WTC11 (cell line): ENCODE data around the gene VMAC. TPM values are rescaled to one million over a fixed set of nuclear protein-coding genes. Genes with fewer than 3 reads are reported as not detected.

Source experiments
- ATAC-seq: fragments of 200-7000 bp; cut with Tn5 transposase; 2 replicates; pipeline ENCODE4 v1.10.0; 2021; ENCODE audit warnings: mild to moderate bottlenecking, moderate library complexity
- CTCF ChIA-PET: fragments of 300-600 bp; sonication (Branson Sonifier 250); formaldehyde crosslinking; loops from one replicate; lab custom pipeline; 2021; ENCODE audit warnings: antibody characterized with exemption; lab: Charles Lee
- POLR2A ChIA-PET: fragments of 350-600 bp; sonication (Branson Sonifier 250); formaldehyde crosslinking; loops from one replicate; lab custom pipeline; 2021; ENCODE audit warnings: antibody characterized with exemption; lab: Charles Lee
- DNase-seq: peaks from one replicate; pipeline ENCODE4 v3.0.0; 2021; ENCODE audit warnings: low spot score
- H3K27ac Mint-ChIP-seq: 2 replicates; pipeline ENCODE4 v1.8.0; 2021; ENCODE audit warnings: mixed read lengths
- H3K27me3 Mint-ChIP-seq: 2 replicates; pipeline ENCODE4 v1.8.0; 2021; ENCODE audit warnings: low read depth, mild to moderate bottlenecking, moderate library complexity, mixed read lengths
- H3K36me3 Mint-ChIP-seq: 2 replicates; pipeline ENCODE4 v1.8.0; 2021; ENCODE audit warnings: mixed read lengths
- H3K4me1 Mint-ChIP-seq: 2 replicates; pipeline ENCODE4 v1.8.0; 2022; ENCODE audit warnings: mixed read lengths
- H3K4me3 Mint-ChIP-seq: 2 replicates; pipeline ENCODE4 v1.8.0; 2021; ENCODE audit warnings: mild to moderate bottlenecking, moderate library complexity, mixed read lengths
- H3K9me3 Mint-ChIP-seq: 2 replicates; pipeline ENCODE4 v1.8.0; 2021; ENCODE audit warnings: mixed read lengths
- CBFB ChIP-seq: sonication (generic); formaldehyde crosslinking; IDR thresholded peaks from 2 replicates; pipeline ENCODE4 v1.8.1; 2022; ENCODE audit warnings: mild to moderate bottlenecking, low read depth, missing genetic modification reagents
- GRHL2 ChIP-seq: fragments of 250-450 bp; sonication (Bioruptor Pico); IDR thresholded peaks from 2 replicates; pipeline ENCODE4 v1.8.0; 2022; ENCODE audit warnings: mild to moderate bottlenecking, moderate library complexity; ENCODE audit not compliant: insufficient replicate concordance, severe bottlenecking
- NR3C1 ChIP-seq: sonication (generic); formaldehyde crosslinking; conservative IDR thresholded peaks from 2 replicates; pipeline ENCODE4 v1.8.1; 2023; ENCODE audit warnings: low read depth, mild to moderate bottlenecking, missing genetic modification reagents
- ZBTB21 ChIP-seq: sonication (generic); formaldehyde crosslinking; IDR thresholded peaks from 2 replicates; pipeline ENCODE4 v1.8.1; 2023; ENCODE audit warnings: mild to moderate bottlenecking, missing genetic modification reagents, borderline replicate concordance
- ZNF263 ChIP-seq: sonication (generic); formaldehyde crosslinking; IDR thresholded peaks from 2 replicates; pipeline ENCODE4 v1.8.1; 2022; ENCODE audit warnings: low read depth, mild to moderate bottlenecking, moderate library complexity, missing genetic modification reagents
- ZNF423 ChIP-seq: fragments of 250-450 bp; sonication (Bioruptor Pico); IDR thresholded peaks from 2 replicates; pipeline ENCODE4 v2.1.2; 2022; ENCODE audit warnings: mild to moderate bottlenecking, moderate library complexity
- total RNA-seq: library from RNA; stranded (reverse); gene quantifications from 3 replicates; pipeline ENCODE4 v1.2.3, GENCODE V29; 2021
- TF ChIP-seq, protein P1 (sequence below): sonication (generic); formaldehyde crosslinking; IDR thresholded peaks from 2 replicates; pipeline ENCODE4 v1.8.0; 2023; ENCODE audit warnings: missing genetic modification reagents, mild to moderate bottlenecking, borderline replicate concordance
- TF ChIP-seq, protein P2 (sequence below): sonication (generic); formaldehyde crosslinking; IDR thresholded peaks from 2 replicates; pipeline ENCODE4 v1.8.0; 2022; ENCODE audit warnings: mild to moderate bottlenecking, missing genetic modification reagents
- TF ChIP-seq, protein P3 (sequence below): sonication (generic); formaldehyde crosslinking; IDR thresholded peaks from 2 replicates; pipeline ENCODE4 v1.8.1; 2023; ENCODE audit warnings: mild to moderate bottlenecking, missing genetic modification reagents, borderline replicate concordance
- TF ChIP-seq, protein P4 (sequence below): sonication (generic); formaldehyde crosslinking; IDR thresholded peaks from 2 replicates; pipeline ENCODE4 v1.8.0; 2022; ENCODE audit warnings: missing genetic modification reagents

VMAC gene
- total RNA-seq, 1 experiment from 2014 or later, result 2.5 TPM

DNA sequence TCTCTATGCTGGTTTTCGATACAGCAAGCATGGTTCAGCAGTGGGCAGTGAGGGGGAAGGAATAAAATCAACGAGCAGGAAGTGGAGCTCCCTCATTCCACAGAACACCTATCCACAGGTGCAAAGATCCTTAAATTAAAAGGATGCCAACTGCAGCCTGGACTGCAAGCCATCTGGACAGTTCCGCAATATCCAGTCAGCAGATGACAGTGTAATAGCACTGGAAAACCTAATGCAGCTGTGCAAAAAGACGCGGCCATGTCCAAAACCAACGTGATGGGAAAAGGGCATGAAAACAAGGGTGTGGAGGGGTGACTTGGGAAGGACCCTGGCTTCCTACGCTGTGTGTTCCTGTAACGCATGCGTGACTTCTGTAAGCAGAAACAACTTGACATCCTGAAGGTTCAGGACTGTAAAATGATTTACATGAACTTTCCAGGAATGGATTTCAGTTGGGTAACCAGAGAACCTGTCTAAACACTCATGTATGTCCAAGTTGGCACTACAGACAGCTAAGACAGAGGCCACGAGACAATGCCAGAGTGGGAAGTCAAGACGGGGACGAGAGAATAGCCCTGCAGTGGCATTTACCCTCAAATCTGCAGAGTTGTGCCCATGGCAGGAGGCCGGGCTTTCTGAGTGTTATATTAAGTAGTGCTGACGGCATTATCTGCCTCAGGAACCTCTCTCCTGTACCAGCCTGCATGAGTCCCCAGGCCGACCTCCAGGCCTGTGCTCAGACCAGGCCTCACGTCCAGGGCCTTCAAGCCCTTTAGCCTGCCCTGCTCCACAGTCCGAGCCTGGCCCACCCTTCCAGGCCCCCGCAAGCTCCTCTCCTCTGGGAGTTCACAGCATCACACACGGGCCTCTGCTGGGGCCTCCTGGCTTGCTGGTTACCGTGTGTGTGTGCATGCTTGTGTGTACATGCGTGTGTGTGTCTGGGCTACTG, 35.9 kb downstream of the VMAC start:
- ChIA-PET POLR2A (no interaction called here), CTCF (interaction anchor here (0.5 to 1.1 kb wide), 3 partner anchors 11 to 143 kb away, joined by 3 to 4 read pairs (median 3); no protein-coding TSS in a partner anchor)
- Mint-ChIP-seq H3K4me1 (peaks cover 3% of the 10 kb centered on the region; the same call in 1 of the 2 replicates), H3K27me3 (no peaks in the 10 kb centered on the region), H3K36me3 (peaks cover 23% of the 10 kb centered on the region), H3K27ac (no peak overlapping the region), H3K4me3 (no peak overlapping the region), H3K9me3 (no peaks in the 10 kb centered on the region)
- TF ChIP-seq ZNF423 (CRISPR knock-in tag) (no peak), GRHL2 (no peak), NR3C1 (CRISPR knock-in tag) (no peak), ZBTB21 (CRISPR knock-in tag) (no peak), CBFB (CRISPR knock-in tag) (no peak), ZNF263 (no peak)
- TF ChIP-seq, protein P1, sequence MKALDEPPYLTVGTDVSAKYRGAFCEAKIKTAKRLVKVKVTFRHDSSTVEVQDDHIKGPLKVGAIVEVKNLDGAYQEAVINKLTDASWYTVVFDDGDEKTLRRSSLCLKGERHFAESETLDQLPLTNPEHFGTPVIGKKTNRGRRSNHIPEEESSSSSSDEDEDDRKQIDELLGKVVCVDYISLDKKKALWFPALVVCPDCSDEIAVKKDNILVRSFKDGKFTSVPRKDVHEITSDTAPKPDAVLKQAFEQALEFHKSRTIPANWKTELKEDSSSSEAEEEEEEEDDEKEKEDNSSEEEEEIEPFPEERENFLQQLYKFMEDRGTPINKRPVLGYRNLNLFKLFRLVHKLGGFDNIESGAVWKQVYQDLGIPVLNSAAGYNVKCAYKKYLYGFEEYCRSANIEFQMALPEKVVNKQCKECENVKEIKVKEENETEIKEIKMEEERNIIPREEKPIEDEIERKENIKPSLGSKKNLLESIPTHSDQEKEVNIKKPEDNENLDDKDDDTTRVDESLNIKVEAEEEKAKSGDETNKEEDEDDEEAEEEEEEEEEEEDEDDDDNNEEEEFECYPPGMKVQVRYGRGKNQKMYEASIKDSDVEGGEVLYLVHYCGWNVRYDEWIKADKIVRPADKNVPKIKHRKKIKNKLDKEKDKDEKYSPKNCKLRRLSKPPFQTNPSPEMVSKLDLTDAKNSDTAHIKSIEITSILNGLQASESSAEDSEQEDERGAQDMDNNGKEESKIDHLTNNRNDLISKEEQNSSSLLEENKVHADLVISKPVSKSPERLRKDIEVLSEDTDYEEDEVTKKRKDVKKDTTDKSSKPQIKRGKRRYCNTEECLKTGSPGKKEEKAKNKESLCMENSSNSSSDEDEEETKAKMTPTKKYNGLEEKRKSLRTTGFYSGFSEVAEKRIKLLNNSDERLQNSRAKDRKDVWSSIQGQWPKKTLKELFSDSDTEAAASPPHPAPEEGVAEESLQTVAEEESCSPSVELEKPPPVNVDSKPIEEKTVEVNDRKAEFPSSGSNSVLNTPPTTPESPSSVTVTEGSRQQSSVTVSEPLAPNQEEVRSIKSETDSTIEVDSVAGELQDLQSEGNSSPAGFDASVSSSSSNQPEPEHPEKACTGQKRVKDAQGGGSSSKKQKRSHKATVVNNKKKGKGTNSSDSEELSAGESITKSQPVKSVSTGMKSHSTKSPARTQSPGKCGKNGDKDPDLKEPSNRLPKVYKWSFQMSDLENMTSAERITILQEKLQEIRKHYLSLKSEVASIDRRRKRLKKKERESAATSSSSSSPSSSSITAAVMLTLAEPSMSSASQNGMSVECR (CRISPR knock-in tag), result no peak
- TF ChIP-seq, protein P2, sequence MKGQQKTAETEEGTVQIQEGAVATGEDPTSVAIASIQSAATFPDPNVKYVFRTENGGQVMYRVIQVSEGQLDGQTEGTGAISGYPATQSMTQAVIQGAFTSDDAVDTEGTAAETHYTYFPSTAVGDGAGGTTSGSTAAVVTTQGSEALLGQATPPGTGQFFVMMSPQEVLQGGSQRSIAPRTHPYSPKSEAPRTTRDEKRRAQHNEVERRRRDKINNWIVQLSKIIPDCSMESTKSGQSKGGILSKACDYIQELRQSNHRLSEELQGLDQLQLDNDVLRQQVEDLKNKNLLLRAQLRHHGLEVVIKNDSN (CRISPR knock-in tag), result no peak
- TF ChIP-seq, protein P3, sequence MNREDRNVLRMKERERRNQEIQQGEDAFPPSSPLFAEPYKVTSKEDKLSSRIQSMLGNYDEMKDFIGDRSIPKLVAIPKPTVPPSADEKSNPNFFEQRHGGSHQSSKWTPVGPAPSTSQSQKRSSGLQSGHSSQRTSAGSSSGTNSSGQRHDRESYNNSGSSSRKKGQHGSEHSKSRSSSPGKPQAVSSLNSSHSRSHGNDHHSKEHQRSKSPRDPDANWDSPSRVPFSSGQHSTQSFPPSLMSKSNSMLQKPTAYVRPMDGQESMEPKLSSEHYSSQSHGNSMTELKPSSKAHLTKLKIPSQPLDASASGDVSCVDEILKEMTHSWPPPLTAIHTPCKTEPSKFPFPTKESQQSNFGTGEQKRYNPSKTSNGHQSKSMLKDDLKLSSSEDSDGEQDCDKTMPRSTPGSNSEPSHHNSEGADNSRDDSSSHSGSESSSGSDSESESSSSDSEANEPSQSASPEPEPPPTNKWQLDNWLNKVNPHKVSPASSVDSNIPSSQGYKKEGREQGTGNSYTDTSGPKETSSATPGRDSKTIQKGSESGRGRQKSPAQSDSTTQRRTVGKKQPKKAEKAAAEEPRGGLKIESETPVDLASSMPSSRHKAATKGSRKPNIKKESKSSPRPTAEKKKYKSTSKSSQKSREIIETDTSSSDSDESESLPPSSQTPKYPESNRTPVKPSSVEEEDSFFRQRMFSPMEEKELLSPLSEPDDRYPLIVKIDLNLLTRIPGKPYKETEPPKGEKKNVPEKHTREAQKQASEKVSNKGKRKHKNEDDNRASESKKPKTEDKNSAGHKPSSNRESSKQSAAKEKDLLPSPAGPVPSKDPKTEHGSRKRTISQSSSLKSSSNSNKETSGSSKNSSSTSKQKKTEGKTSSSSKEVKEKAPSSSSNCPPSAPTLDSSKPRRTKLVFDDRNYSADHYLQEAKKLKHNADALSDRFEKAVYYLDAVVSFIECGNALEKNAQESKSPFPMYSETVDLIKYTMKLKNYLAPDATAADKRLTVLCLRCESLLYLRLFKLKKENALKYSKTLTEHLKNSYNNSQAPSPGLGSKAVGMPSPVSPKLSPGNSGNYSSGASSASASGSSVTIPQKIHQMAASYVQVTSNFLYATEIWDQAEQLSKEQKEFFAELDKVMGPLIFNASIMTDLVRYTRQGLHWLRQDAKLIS (CRISPR knock-in tag), result no peak
- TF ChIP-seq, protein P4, sequence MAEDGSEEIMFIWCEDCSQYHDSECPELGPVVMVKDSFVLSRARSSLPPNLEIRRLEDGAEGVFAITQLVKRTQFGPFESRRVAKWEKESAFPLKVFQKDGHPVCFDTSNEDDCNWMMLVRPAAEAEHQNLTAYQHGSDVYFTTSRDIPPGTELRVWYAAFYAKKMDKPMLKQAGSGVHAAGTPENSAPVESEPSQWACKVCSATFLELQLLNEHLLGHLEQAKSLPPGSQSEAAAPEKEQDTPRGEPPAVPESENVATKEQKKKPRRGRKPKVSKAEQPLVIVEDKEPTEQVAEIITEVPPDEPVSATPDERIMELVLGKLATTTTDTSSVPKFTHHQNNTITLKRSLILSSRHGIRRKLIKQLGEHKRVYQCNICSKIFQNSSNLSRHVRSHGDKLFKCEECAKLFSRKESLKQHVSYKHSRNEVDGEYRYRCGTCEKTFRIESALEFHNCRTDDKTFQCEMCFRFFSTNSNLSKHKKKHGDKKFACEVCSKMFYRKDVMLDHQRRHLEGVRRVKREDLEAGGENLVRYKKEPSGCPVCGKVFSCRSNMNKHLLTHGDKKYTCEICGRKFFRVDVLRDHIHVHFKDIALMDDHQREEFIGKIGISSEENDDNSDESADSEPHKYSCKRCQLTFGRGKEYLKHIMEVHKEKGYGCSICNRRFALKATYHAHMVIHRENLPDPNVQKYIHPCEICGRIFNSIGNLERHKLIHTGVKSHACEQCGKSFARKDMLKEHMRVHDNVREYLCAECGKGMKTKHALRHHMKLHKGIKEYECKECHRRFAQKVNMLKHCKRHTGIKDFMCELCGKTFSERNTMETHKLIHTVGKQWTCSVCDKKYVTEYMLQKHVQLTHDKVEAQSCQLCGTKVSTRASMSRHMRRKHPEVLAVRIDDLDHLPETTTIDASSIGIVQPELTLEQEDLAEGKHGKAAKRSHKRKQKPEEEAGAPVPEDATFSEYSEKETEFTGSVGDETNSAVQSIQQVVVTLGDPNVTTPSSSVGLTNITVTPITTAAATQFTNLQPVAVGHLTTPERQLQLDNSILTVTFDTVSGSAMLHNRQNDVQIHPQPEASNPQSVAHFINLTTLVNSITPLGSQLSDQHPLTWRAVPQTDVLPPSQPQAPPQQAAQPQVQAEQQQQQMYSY, result no peak
- DNase-seq (no peak), ATAC-seq (no peak)
